ENCODE results near the gene BMP6. TPM values are rescaled to one million over a fixed set of nuclear protein-coding genes. Genes with fewer than 3 reads are reported as not detected.

BMP6 gene
- total RNA-seq, 1 experiment from 2014 or later: 1.9 TPM

GRCh38 chr6:7770111-7770510, 44.2 kb downstream of the BMP6 start:
- no peaks in the 10 kb centered on the region for H3K4me1 ChIP-seq (ENCODE audit: insufficient read depth, low read length, poor library complexity, severe bottlenecking)
- no peak for TF ChIP-seq EZH2 (IDR thresholded peaks at IDR 0.05; ENCODE audit: borderline replicate concordance, low read depth, low read length, poor library complexity, severe bottlenecking)
- TF ChIP-seq, protein P1, sequence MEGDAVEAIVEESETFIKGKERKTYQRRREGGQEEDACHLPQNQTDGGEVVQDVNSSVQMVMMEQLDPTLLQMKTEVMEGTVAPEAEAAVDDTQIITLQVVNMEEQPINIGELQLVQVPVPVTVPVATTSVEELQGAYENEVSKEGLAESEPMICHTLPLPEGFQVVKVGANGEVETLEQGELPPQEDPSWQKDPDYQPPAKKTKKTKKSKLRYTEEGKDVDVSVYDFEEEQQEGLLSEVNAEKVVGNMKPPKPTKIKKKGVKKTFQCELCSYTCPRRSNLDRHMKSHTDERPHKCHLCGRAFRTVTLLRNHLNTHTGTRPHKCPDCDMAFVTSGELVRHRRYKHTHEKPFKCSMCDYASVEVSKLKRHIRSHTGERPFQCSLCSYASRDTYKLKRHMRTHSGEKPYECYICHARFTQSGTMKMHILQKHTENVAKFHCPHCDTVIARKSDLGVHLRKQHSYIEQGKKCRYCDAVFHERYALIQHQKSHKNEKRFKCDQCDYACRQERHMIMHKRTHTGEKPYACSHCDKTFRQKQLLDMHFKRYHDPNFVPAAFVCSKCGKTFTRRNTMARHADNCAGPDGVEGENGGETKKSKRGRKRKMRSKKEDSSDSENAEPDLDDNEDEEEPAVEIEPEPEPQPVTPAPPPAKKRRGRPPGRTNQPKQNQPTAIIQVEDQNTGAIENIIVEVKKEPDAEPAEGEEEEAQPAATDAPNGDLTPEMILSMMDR (conservative IDR thresholded peaks at IDR 0.05; ENCODE audit: low read depth, low read length): no peak
- no TSS peak for BruUV-seq (replicated peaks)
- no peak overlapping the region for H3K4me3 ChIP-seq (ENCODE audit: low read depth, low read length, poor library complexity, severe bottlenecking)
- no peaks in the 10 kb centered on the region for H3K27me3 ChIP-seq (replicated peaks; ENCODE audit: insufficient read depth, low read depth, low read length, poor library complexity)
- H3K27ac ChIP-seq (ENCODE audit: low read depth, low read length, poor library complexity, severe bottlenecking): no peak overlapping the region
- no peaks in the 10 kb centered on the region for H3K9me3 ChIP-seq (ENCODE audit: low read depth, low read length, poor library complexity, severe bottlenecking)
- ChIA-PET POLR2A (ENCODE audit: low non-redundant PET) (no interaction called here), CTCF (no interaction called here)
- no peaks in the 10 kb centered on the region for H3K36me3 ChIP-seq (ENCODE audit: insufficient read depth, low read length, poor library complexity, severe bottlenecking)
- intact Hi-C loops (cut with micrococcal nuclease; ENCODE audit: unreplicated experiment): no loop called here
- no peak for DNase-seq (ENCODE audit: low spot score)

DNA sequence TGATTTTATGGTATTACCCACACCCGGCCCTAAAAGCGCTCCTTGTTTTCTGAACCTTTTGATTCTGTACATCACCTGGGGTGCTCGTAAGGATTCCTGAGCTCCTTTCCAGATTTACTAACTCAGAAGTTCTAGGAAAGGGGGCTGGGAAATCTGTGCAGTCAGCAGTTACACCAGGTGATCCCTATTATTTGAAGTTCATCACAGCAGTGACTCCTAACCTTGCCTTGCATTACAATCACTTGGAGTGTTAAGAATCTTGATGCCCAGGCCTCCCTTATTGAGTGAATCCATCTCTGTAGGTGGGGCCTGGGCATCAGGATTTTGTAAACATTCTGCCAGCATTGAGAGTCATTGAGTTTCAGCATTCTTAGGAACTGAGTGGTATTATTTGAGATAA, 44.7 kb downstream of the BMP6 start:
- Histone ChIP-seq H3K36me3 (ENCODE audit: insufficient read depth, low read length, poor library complexity, severe bottlenecking) (no peaks in the 10 kb centered on the region), H3K9me3 (ENCODE audit: low read depth, low read length, poor library complexity, severe bottlenecking) (no peaks in the 10 kb centered on the region), H3K4me3 (ENCODE audit: low read depth, low read length, poor library complexity, severe bottlenecking) (no peak overlapping the region), H3K4me1 (ENCODE audit: insufficient read depth, low read length, poor library complexity, severe bottlenecking) (no peaks in the 10 kb centered on the region), H3K27me3 (replicated peaks; ENCODE audit: insufficient read depth, low read depth, low read length, poor library complexity) (no peaks in the 10 kb centered on the region), H3K27ac (ENCODE audit: low read depth, low read length, poor library complexity, severe bottlenecking) (no peak overlapping the region)
- intact Hi-C loops (cut with micrococcal nuclease; ENCODE audit: unreplicated experiment): no loop called here
- no peak for DNase-seq (ENCODE audit: low spot score)
- no peak for TF ChIP-seq EZH2 (IDR thresholded peaks at IDR 0.05; ENCODE audit: borderline replicate concordance, low read depth, low read length, poor library complexity, severe bottlenecking)
- TF ChIP-seq, protein P1 (conservative IDR thresholded peaks at IDR 0.05; ENCODE audit: low read depth, low read length): no peak
- ChIA-PET CTCF (no interaction called here), POLR2A (ENCODE audit: low non-redundant PET) (no interaction called here)
- no TSS peak for BruUV-seq (replicated peaks)

DNA sequence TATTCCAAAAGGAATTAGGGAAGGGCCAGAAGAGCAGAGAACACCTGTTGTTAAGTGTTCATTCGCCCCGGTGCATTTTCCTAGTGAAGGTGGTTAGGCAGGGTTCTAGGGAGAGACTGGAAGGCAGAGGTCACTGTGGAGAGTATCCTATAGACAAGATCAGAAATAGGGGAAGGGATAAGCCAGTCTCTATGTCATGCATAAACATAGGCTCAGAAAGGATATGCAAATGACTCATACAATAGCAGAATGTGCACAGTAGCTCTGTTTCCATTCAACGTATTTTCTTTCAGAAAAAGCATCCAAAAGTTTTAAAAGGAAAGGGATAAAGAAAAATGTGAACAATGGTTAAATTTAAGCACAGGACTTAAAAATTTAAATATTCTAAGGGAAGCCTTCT, 47.4 kb downstream of the BMP6 start:
- ChIA-PET POLR2A (ENCODE audit: low non-redundant PET) (no interaction called here), CTCF (no interaction called here)
- intact Hi-C loops (cut with micrococcal nuclease; ENCODE audit: unreplicated experiment): no loop called here
- no peak for DNase-seq (ENCODE audit: low spot score)
- no TSS peak for BruUV-seq (replicated peaks)
- Histone ChIP-seq H3K27ac (ENCODE audit: low read depth, low read length, poor library complexity, severe bottlenecking) (no peak overlapping the region), H3K27me3 (replicated peaks; ENCODE audit: insufficient read depth, low read depth, low read length, poor library complexity) (no peaks in the 10 kb centered on the region), H3K4me3 (ENCODE audit: low read depth, low read length, poor library complexity, severe bottlenecking) (no peak overlapping the region), H3K4me1 (ENCODE audit: insufficient read depth, low read length, poor library complexity, severe bottlenecking) (no peaks in the 10 kb centered on the region), H3K36me3 (ENCODE audit: insufficient read depth, low read length, poor library complexity, severe bottlenecking) (no peaks in the 10 kb centered on the region), H3K9me3 (ENCODE audit: low read depth, low read length, poor library complexity, severe bottlenecking) (no peaks in the 10 kb centered on the region)
- no peak for TF ChIP-seq EZH2 (IDR thresholded peaks at IDR 0.05; ENCODE audit: borderline replicate concordance, low read depth, low read length, poor library complexity, severe bottlenecking)
- TF ChIP-seq, protein P1 (conservative IDR thresholded peaks at IDR 0.05; ENCODE audit: low read depth, low read length): no peak
